A549 (cell line): ENCODE data around the gene BCL6. TPM values are rescaled to one million over a fixed set of nuclear protein-coding genes. Genes with fewer than 3 reads are reported as not detected.

Experiments used
- ATAC-seq, 2 experiments: fragments of 200-7000 bp in 1 of 2; fragments of >200 bp in 1 of 2; cut with Nextera tagmentation in 1 of 2; cut with Tn5 transposase in 1 of 2; 3 replicates each; pipeline versions ENCODE4 v1.8.0 to v1.9.1; 2018 to 2020; ENCODE audit warnings: mild to moderate bottlenecking in 1 of 2, moderate library complexity in 1 of 2
- CTCF ChIA-PET: fragments of 300-600 bp; sonication (Branson Sonifier 250); formaldehyde crosslinking; extraction: SDS; loops from one replicate; lab custom pipeline; 2021; ENCODE audit warnings: antibody characterized with exemption, inconsistent platforms; lab: Yijun Ruan, JAX
- POLR2A ChIA-PET: fragments of 350-600 bp; formaldehyde crosslinking; extraction: SDS; loops from one replicate; lab custom pipeline; 2021; ENCODE audit warnings: antibody characterized with exemption, inconsistent platforms; lab: Yijun Ruan, JAX
- DNase-seq, 2 experiments: peaks; one replicate each; pipeline versions ENCODE4 v3.0.0 to v3.0.0-alpha.2; 2011 to 2016; ENCODE audit warnings: low read depth in 1 of 2, low spot score in 1 of 2
- FAIRE-seq: peaks from 2 replicates; lab custom pipeline; 2011; peaks lifted over from hg19 to GRCh38; lab: Jason Lieb, UNC
- H3K27ac ChIP-seq, 2 experiments: fragments of >200 bp; sonication (Bioruptor Twin); formaldehyde crosslinking; 3 replicates each; pipeline ENCODE4 v1.5.1; 2016 to 2017
- H3K4me1 ChIP-seq: fragments of >200 bp; sonication (Bioruptor Twin); formaldehyde crosslinking; 3 replicates; pipeline ENCODE4 v1.6.1; 2016
- H3K4me2 ChIP-seq: fragments of >200 bp; sonication (Bioruptor Twin); formaldehyde crosslinking; 3 replicates; pipeline ENCODE4 v1.6.1; 2016
- H3K4me3 ChIP-seq: fragments of >200 bp; sonication (Bioruptor Twin); formaldehyde crosslinking; 3 replicates; pipeline ENCODE4 v1.5.1; 2016
- H3K9me3 ChIP-seq: fragments of >200 bp; sonication (Bioruptor Twin); formaldehyde crosslinking; 3 replicates; pipeline ENCODE4 v1.6.1; 2016
- ATOH8 ChIP-seq: fragments of 250-450 bp; sonication (Bioruptor Pico); IDR thresholded peaks from 2 replicates; pipeline ENCODE4 v1.5.0; 2020; ENCODE audit warnings: low read depth, mild to moderate bottlenecking, moderate library complexity
- BHLHE40 ChIP-seq: IDR thresholded peaks from 2 replicates; pipeline ENCODE4 v1.6.1; 2012; ENCODE audit warnings: low read depth, low read length, inconsistent platforms
- CBX8 ChIP-seq: fragments of 200-600 bp; sonication (generic); IDR thresholded peaks from 2 replicates; pipeline ENCODE4 v1.6.1; 2016
- CEBPB ChIP-seq, 2 experiments: fragments of >200 bp in 1 of 2; sonication (Bioruptor Twin) in 1 of 2; formaldehyde crosslinking in 1 of 2; IDR thresholded peaks; 2 replicates each; pipeline ENCODE4 v1.6.1; 2012 to 2016
- CHD4 ChIP-seq: fragments of 200-600 bp; sonication (generic); IDR thresholded peaks from 2 replicates; pipeline ENCODE4 v1.6.1; 2016; ENCODE audit warnings: antibody characterized with exemption, mild to moderate bottlenecking, borderline replicate concordance
- FOSB ChIP-seq: fragments of 250-450 bp; sonication (Bioruptor Pico); IDR thresholded peaks from 2 replicates; pipeline ENCODE4 v1.5.0; 2020; ENCODE audit warnings: mild to moderate bottlenecking, moderate library complexity
- HES2 ChIP-seq: fragments of >200 bp; sonication (Bioruptor Twin); formaldehyde crosslinking; IDR thresholded peaks from 2 replicates; pipeline ENCODE4 v1.6.1; 2016
- HEYL ChIP-seq: fragments of 250-450 bp; sonication (Bioruptor Pico); IDR thresholded peaks from 2 replicates; pipeline ENCODE4 v1.8.0; 2021; ENCODE audit warnings: mild to moderate bottlenecking, moderate library complexity
- HMGXB4 ChIP-seq: fragments of 250-450 bp; sonication (Bioruptor Pico); IDR thresholded peaks from 2 replicates; pipeline ENCODE4 v1.5.0; 2021; ENCODE audit warnings: mild to moderate bottlenecking, moderate library complexity, borderline replicate concordance
- HOXA7 ChIP-seq: fragments of 250-450 bp; sonication (Bioruptor Pico); IDR thresholded peaks from 2 replicates; pipeline ENCODE4 v1.5.0; 2020; ENCODE audit warnings: mild to moderate bottlenecking, moderate library complexity
- HOXB13 ChIP-seq: fragments of 250-450 bp; sonication (Bioruptor Pico); IDR thresholded peaks from 2 replicates; pipeline ENCODE4 v1.5.0; 2020; ENCODE audit warnings: low read depth, mild to moderate bottlenecking, moderate library complexity
- JUN ChIP-seq, 2 experiments: fragments of >200 bp; sonication (Bioruptor Twin); formaldehyde crosslinking; IDR thresholded peaks; 2 replicates in 1 of 2; 3 replicates in 1 of 2; pipeline ENCODE4 v1.6.1; 2016 to 2017
- KDM5A ChIP-seq: fragments of 200-600 bp; sonication (generic); IDR thresholded peaks from 2 replicates; pipeline ENCODE4 v1.6.1; 2016; ENCODE audit warnings: antibody characterized with exemption, mild to moderate bottlenecking
- MAFK ChIP-seq: fragments of 450-650 bp; IDR thresholded peaks from 2 replicates; pipeline ENCODE4 v1.6.1; 2014; ENCODE audit not compliant: partially characterized antibody
- PHF8 ChIP-seq: fragments of 200-600 bp; sonication (generic); IDR thresholded peaks from 2 replicates; pipeline ENCODE4 v1.6.1; 2016; ENCODE audit warnings: low read depth, mild to moderate bottlenecking, antibody characterized with exemption, moderate library complexity, borderline replicate concordance
- POLR2A ChIP-seq: IDR thresholded peaks from 2 replicates; pipeline ENCODE4 v1.6.1; 2012; ENCODE audit warnings: mild to moderate bottlenecking, low read length
- RARB ChIP-seq: fragments of 250-450 bp; sonication (Bioruptor Pico); IDR thresholded peaks from 2 replicates; pipeline ENCODE4 v1.8.0; 2021; ENCODE audit warnings: mild to moderate bottlenecking, moderate library complexity
- REST ChIP-seq: fragments of 200-600 bp; sonication (generic); IDR thresholded peaks from 2 replicates; pipeline ENCODE4 v1.6.1; 2016; ENCODE audit warnings: antibody characterized with exemption, mild to moderate bottlenecking, moderate library complexity
- RFX5 ChIP-seq: fragments of 450-650 bp; IDR thresholded peaks from 2 replicates; pipeline ENCODE4 v1.7.1; 2014; ENCODE audit warnings: antibody characterized with exemption, mild to moderate bottlenecking, moderate library complexity
- RNF2 ChIP-seq: fragments of 200-600 bp; sonication (generic); IDR thresholded peaks from 2 replicates; pipeline ENCODE4 v1.6.1; 2016; ENCODE audit warnings: low read depth, mild to moderate bottlenecking, antibody characterized with exemption, moderate library complexity, borderline replicate concordance
- USF2 ChIP-seq: fragments of 450-650 bp; IDR thresholded peaks from 2 replicates; pipeline ENCODE4 v1.6.1; 2014; ENCODE audit warnings: antibody characterized with exemption
- ZC3H11A ChIP-seq: fragments of 450-650 bp; IDR thresholded peaks from 2 replicates; pipeline ENCODE4 v1.6.1; 2014; ENCODE audit warnings: antibody characterized with exemption, mild to moderate bottlenecking
- WGBS: methylation state at CpG from one replicate; pipeline ENCODE4 v1.1.6; 2017; ENCODE audit errors: missing lambda C conversion rate; 5-methylcytosine and 5-hydroxymethylcytosine counted together
- polyA plus RNA-seq, 4 experiments: library from polyadenylated mRNA; depleted of rRNA in 3 of 4; stranded (reverse); fragments of >200 nt; fragmentation: RNase III in 1 of 4; extraction: RNeasy Plus Mini Kit Qiagen cat#74134 plus additional on column Dnase treatment in 1 of 4; gene quantifications; 2 replicates in 3 of 4; 3 replicates in 1 of 4; pipeline ENCODE4 v1.2.3, GENCODE V29; 2011 to 2017

The BCL6 gene
- polyA plus RNA-seq, 2 of the 4 experiments (the other 2 are of a cell fraction) = 7.0 to 10.4 TPM

- CTCF ChIA-PET = interaction anchor here (0.6 to 5.8 kb wide), 10 partner anchors 8 to 1095 kb away, joined by 3 to 67 read pairs (median 14); partner anchors contain the start of gene RTP2
- no peak overlapping the region for H3K4me3 ChIP-seq
- no peak overlapping the region for H3K27ac ChIP-seq
- no peak overlapping the region for H3K4me2 ChIP-seq
- WGBS = 53% methylated on average over 2 of the region's 2 CpGs
- no peak for TF ChIP-seq CBX8
- TF ChIP-seq RFX5 = no peak
- TF ChIP-seq CHD4 = no peak
- no peak for TF ChIP-seq FOSB (CRISPR knock-in tag)
- no peak for TF ChIP-seq CEBPB (IDR thresholded peaks at IDR 0.05)
- no peak for TF ChIP-seq JUN (IDR thresholded peaks at IDR 0.05)
- no peak for TF ChIP-seq KDM5A
- no peak for FAIRE-seq
- peak in 1 of 2 experiments; percentile 49; a peak in 3 of 6 replicates for ATAC-seq
- peak in 1 of 2 experiments; percentile 41 for DNase-seq
- POLR2A ChIA-PET = no interaction called here
- H3K4me1 ChIP-seq = no peaks in the 10 kb centered on the region
- H3K9me3 ChIP-seq = no peaks in the 10 kb centered on the region
These were observed 31.8 kb downstream of the BCL6 start for GRCh38 chr3:187713504-187713903.

- DNase-seq (peak; percentile 7 to 24), FAIRE-seq (no peak), ATAC-seq (peak; percentile 47 to 83; a peak in 3 of 6 replicates)
- Histone ChIP-seq H3K4me3 (no peak overlapping the region), H3K4me2 (no peak overlapping the region), H3K27ac (no peak overlapping the region)
- ChIA-PET CTCF (interaction anchor here (0.8 to 1.8 kb wide), 6 partner anchors 8 to 390 kb away, joined by 3 to 6 read pairs (median 4); no protein-coding TSS in a partner anchor), POLR2A (no interaction called here)
- 49% methylated on average over 4 of the region's 4 CpGs for WGBS
- TF ChIP-seq CEBPB (IDR thresholded peaks at IDR 0.05) (no peak), RARB (no peak), RNF2 (no peak), HOXA7 (CRISPR knock-in tag) (no peak), REST (no peak), ATOH8 (CRISPR knock-in tag) (no peak), HOXB13 (CRISPR knock-in tag) (no peak), CBX8 (no peak), HEYL (CRISPR knock-in tag) (no peak), POLR2A (no peak), BHLHE40 (no peak), HES2 (no peak), USF2 (no peak), KDM5A (no peak), PHF8 (no peak), MAFK (no peak), ZC3H11A (no peak), HMGXB4 (CRISPR knock-in tag) (no peak)
- TF ChIP-seq, all 56 proteins: peak for 0
- no peaks in the 10 kb centered on the region for H3K4me1 ChIP-seq
- H3K9me3 ChIP-seq = no peaks in the 10 kb centered on the region
These were observed 36.1 kb downstream of the BCL6 start for GRCh38 chr3:187709155-187709554.
